Thyroid gland (tissue), 4 donors: ENCODE measurements around the gene GPR35. TPM values are rescaled to one million over a fixed set of nuclear protein-coding genes. Genes with fewer than 3 reads are reported as not detected.

Experiments
- DNase-seq, 2 donors: peaks; one replicate each; pipeline ENCODE4 v3.0.0-alpha.2; 2019
- H3K27ac ChIP-seq, 3 donors: fragments of 200-600 bp; sonication (generic); 1 replicate in 2 of 3; 2 replicates in 1 of 3; pipeline ENCODE4 v1.5.1; 2016 to 2019; ENCODE audit warnings: mild to moderate bottlenecking in 1 of 3, moderate library complexity in 1 of 3
- H3K27me3 ChIP-seq: fragments of 200-600 bp; sonication (generic); one replicate; pipeline ENCODE4 v1.5.1; 2019
- H3K36me3 ChIP-seq, 2 donors: fragments of 200-600 bp; sonication (generic); one replicate each; pipeline ENCODE4 v1.5.1; 2016 to 2019
- H3K4me1 ChIP-seq, 2 donors: fragments of 200-600 bp; sonication (generic); one replicate each; pipeline ENCODE4 v1.5.1; 2017 to 2019
- H3K4me3 ChIP-seq, 3 donors: fragments of 200-600 bp; sonication (generic); replicated peaks in 1 of 3; 1 replicate in 2 of 3; 2 replicates in 1 of 3; pipeline ENCODE4 v1.5.1; 2016; ENCODE audit warnings: mild to moderate bottlenecking in 1 of 3
- H3K9me3 ChIP-seq: fragments of 200-600 bp; sonication (generic); one replicate; pipeline ENCODE4 v1.5.1; 2017
- CTCF ChIP-seq, 6 experiments: fragments of 200-600 bp in 3 of 6; fragments of 450-650 bp in 3 of 6; sonication (generic) in 3 of 6; IDR thresholded peaks; one replicate each; pipeline ENCODE4 v1.5.1; 2016 to 2019; ENCODE audit warnings: antibody characterized with exemption in 6 of 6, mild to moderate bottlenecking in 2 of 6, inconsistent platforms in 1 of 6, moderate library complexity in 1 of 6
- POLR2A ChIP-seq, 2 donors: fragments of 450-650 bp; IDR thresholded peaks; one replicate each; pipeline ENCODE4 v1.6.1; 2017; ENCODE audit warnings: antibody characterized with exemption in 2 of 2, mild to moderate bottlenecking in 2 of 2, moderate library complexity in 1 of 2
- WGBS, 2 donors: methylation state at CpG; one replicate each; pipeline ENCODE4 v1.1.5; 2017; 5-methylcytosine and 5-hydroxymethylcytosine counted together
- intact Hi-C: fragments of 100-400 bp; cut with DNase I; formaldehyde crosslinking; loops from one replicate; pipeline ENCODE4 v1.15.1; 2023
- total RNA-seq, 4 donors: library from RNA; depleted of rRNA; stranded (reverse); fragments of >200 nt; gene quantifications; one replicate each; pipeline ENCODE4 v1.2.3, GENCODE V29; 2016

The GPR35 gene
- total RNA-seq, 4 donors from 2014 or later, result 0.29 to 1.7 (median 1.0) TPM

DNA sequence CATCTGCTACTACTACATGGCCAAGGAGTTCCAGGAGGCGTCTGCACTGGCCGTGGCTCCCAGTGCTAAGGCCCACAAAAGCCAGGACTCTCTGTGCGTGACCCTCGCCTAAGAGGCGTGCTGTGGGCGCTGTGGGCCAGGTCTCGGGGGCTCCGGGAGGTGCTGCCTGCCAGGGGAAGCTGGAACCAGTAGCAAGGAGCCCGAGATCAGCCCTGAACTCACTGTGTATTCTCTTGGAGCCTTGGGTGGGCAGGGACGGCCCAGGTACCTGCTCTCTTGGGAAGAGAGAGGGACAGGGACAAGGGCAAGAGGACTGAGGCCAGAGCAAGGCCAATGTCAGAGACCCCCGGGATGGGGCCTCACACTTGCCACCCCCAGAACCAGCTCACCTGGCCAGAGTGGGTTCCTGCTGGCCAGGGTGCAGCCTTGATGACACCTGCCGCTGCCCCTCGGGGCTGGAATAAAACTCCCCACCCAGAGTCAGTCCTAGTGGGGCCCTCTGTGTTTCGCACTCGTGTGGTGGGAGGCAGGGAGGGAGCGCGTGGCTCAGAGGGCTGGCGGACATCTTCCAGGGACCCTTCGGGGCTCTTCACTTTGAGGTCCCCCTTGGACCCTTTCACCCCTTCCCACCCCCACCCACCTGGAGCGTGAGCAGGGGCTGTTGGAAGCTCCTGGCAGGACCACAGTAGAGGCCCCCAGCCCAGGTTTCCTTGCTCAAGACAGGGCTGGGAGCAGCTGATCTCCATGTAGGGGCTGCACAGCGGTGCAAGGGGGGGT, 5.7 kb downstream of the GPR35 start:
- no peaks in the 10 kb centered on the region for H3K9me3 ChIP-seq
- no peak for DNase-seq
- no peaks in the 10 kb centered on the region for H3K27me3 ChIP-seq
- TF ChIP-seq CTCF (IDR thresholded peaks at IDR 0.05) (no peak), POLR2A (IDR thresholded peaks at IDR 0.05) (no peak)
- 94 to 95% methylated on average over 13 to 18 of the region's 21 CpGs for WGBS, 2 donors
- no peaks in the 10 kb centered on the region for H3K4me1 ChIP-seq
- no peak overlapping the region for H3K27ac ChIP-seq
- no peak overlapping the region for H3K4me3 ChIP-seq
- no peaks in the 10 kb centered on the region for H3K36me3 ChIP-seq
- intact Hi-C loops, result no loop called here

GRCh38 chr2:240631548-240632305, 6.4 kb downstream of the GPR35 start:
- intact Hi-C loops, result no loop called here

DNA sequence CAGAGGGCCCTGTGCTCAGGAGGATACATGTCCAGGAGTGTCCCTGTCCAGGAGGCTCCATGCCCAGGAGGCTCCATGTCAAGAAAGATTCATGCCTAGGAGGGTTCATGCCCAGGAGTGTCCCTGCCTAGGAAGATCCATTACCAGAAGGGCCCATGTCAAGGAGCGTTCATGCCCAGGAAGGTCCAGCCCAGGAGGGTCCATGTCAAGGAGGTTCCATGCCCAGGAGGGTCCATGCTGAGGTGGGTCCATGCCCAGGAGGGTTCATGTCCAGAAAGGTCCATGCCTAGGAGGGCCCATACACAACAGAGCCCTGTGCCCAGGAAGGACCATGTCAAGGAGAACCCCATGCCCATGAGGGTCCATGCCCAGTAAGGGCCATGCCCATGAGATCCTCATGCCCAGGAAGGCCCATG, 7.0 kb downstream of the GPR35 start:
- Histone ChIP-seq H3K27ac (no peak overlapping the region), H3K4me3 (no peak overlapping the region), H3K36me3 (no peaks in the 10 kb centered on the region), H3K9me3 (no peaks in the 10 kb centered on the region), H3K4me1 (no peaks in the 10 kb centered on the region), H3K27me3 (no peaks in the 10 kb centered on the region)
- WGBS, 2 donors, result 100% methylated on average over 1 of the region's 1 CpG
- intact Hi-C loops, result no loop called here
- no peak for DNase-seq
- TF ChIP-seq POLR2A (IDR thresholded peaks at IDR 0.05) (no peak), CTCF (IDR thresholded peaks at IDR 0.05) (no peak)

More at GRCh38 chr2:240631548-240632305, 6.4 kb downstream of the GPR35 start:
- H3K27ac ChIP-seq, result no peak overlapping the region
- WGBS, 2 donors, result 92 to 100% methylated on average over 3 to 6 of the region's 11 CpGs
- H3K4me3 ChIP-seq, result no peak overlapping the region
- H3K4me1 ChIP-seq, result no peaks in the 10 kb centered on the region
- DNase-seq, result no peak
- H3K36me3 ChIP-seq, result no peaks in the 10 kb centered on the region
- no peaks in the 10 kb centered on the region for H3K27me3 ChIP-seq
- TF ChIP-seq CTCF (IDR thresholded peaks at IDR 0.05), result no peak
- TF ChIP-seq POLR2A (IDR thresholded peaks at IDR 0.05), result no peak
- no peaks in the 10 kb centered on the region for H3K9me3 ChIP-seq

DNA sequence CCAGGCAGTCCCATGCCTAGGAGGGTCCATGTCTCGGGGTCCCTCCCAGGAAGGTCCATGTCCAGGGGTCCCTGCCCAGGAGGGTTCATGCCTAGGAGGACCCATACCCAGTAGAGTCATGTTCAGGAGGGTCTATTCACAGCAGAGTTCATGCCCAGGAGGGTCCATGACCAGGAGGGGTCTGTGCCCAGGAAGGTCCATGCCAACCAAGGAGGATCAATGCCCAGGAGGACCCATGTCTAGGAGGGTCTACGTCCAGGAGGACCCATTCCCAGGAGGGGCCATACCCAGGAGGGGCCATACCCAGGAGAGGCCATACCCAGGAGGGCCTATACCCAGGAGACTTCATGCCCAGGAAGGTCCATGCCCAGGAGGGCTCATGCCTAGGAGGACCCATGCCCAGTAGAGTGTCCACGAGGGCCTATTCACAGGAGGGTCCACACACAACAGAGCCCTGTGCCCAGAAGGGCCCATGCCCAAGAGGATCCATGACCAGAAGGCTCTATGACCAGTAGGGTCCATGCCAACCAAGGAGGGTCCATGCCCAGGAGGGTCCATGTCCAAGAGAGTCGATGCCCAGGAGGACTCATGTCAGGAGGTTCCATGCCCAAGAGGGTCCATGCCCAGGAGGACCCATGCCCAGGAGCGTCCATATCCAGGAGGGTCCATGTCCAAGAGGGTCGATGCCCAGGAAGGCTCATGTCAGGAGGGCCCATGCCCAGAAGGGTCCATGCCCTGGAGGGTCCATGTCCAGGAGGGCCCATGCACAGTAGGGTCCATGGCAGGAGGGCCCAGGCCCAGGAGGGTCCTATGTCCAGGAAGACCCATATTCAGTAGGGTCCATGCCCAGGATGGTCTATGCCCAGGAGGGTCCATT, 10.1 kb downstream of the GPR35 start:
- Histone ChIP-seq H3K4me1 (no peaks in the 10 kb centered on the region), H3K9me3 (no peaks in the 10 kb centered on the region), H3K4me3 (no peak overlapping the region), H3K27ac (no peak overlapping the region), H3K36me3 (no peaks in the 10 kb centered on the region), H3K27me3 (no peaks in the 10 kb centered on the region)
- intact Hi-C loops, result no loop called here
- TF ChIP-seq CTCF (IDR thresholded peaks at IDR 0.05) (no peak), POLR2A (IDR thresholded peaks at IDR 0.05) (no peak)
- 76 to 86% methylated on average over 5 to 6 of the region's 6 CpGs for WGBS, 2 donors
- no peak for DNase-seq
